IPS DF 6.9 (cell line): ENCODE measurements around the gene ZNF655.

Experiments used
- DNase-seq: peaks from one replicate; pipeline ENCODE4 v3.0.0-alpha.2; 2013; ENCODE audit warnings: low read depth, low spot score
- H3K27ac ChIP-seq: one replicate; pipeline ENCODE4 v1.5.1; 2013; ENCODE audit warnings: low read length, control low read depth
- H3K27me3 ChIP-seq: 2 replicates; pipeline ENCODE4 v1.6.1; 2013; ENCODE audit warnings: mild to moderate bottlenecking, low read length; ENCODE audit not compliant: control insufficient read depth, insufficient read depth
- H3K36me3 ChIP-seq: 2 replicates; pipeline ENCODE4 v1.6.1; 2013; ENCODE audit warnings: low read length; ENCODE audit not compliant: control insufficient read depth, insufficient read depth
- H3K4me1 ChIP-seq: 2 replicates; pipeline ENCODE4 v1.6.1; 2013; ENCODE audit warnings: low read length; ENCODE audit not compliant: control insufficient read depth, insufficient read depth
- H3K4me3 ChIP-seq: 2 replicates; pipeline ENCODE4 v1.5.1; 2013; ENCODE audit warnings: mild to moderate bottlenecking, low read length
- H3K9me3 ChIP-seq: 2 replicates; pipeline ENCODE4 v1.6.1; 2013; ENCODE audit warnings: low read length, inconsistent platforms; ENCODE audit not compliant: control insufficient read depth, insufficient read depth
- WGBS: extraction: QIAGEN DNeasy Blood & Tissue Kit; methylation state at CpG from one replicate; pipeline ENCODE4 v1.1.7; 2013; ENCODE audit warnings: mixed read lengths, missing lambda C conversion rate; ENCODE audit not compliant: insufficient read length, insufficient coverage; 5-methylcytosine and 5-hydroxymethylcytosine counted together

The ZNF655 gene

DNA sequence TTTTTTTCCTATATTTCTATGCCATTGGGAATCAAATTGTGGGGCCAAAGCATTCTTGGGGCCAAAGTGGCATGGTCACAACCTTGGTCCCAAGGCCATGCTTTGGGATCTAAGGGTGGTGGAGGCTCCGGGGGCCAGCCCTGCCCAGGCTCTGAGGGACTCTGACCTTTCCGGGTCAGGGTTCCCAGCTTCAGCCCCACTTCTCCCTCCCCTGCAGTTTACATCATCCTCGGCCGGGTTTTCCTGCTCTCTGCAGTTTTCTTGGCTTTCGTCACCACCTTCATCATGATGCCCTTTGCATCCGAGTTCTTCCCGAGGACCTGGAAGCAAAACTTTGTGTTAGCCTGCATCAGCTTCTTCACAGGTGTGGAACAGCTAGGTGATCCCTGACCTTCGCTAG is 48.1 kb downstream of the ZNF655 start:
- DNase-seq: no peak
- no CpG with 5 or more reads among the region's 8 CpGs for WGBS
- no peaks in the 10 kb centered on the region for H3K27me3 ChIP-seq
- no peaks in the 10 kb centered on the region for H3K36me3 ChIP-seq
- H3K4me1 ChIP-seq: peaks cover 2% of the 10 kb centered on the region; the same call in 1 of the 2 replicates
- H3K27ac ChIP-seq: no peak overlapping the region
- no peaks in the 10 kb centered on the region for H3K9me3 ChIP-seq
- H3K4me3 ChIP-seq: no peak overlapping the region

DNA sequence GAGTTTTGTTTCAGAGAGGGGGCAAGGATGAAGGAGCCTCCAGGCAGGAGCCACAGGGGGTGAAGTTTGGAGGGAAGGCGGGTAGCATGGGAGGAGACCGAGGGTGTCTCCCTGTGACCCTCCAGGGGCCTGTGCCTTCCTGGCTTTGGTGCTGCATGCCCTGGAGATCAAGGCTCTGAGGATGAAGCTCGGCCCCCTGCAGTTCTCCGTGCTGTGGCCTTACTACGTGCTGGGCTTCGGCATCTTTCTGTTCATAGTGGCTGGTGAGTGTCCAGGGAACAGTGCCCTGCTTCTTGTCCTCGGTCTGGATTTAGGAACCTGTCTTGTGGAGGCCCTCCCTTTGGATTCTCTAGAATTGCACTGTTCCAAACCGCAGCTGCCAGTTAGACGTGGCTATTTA is 49.1 kb downstream of the ZNF655 start:
- WGBS: no CpG with 5 or more reads among the region's 9 CpGs
- H3K27me3 ChIP-seq: no peaks in the 10 kb centered on the region
- no peak overlapping the region for H3K4me3 ChIP-seq
- no peaks in the 10 kb centered on the region for H3K36me3 ChIP-seq
- no peak for DNase-seq
- no peaks in the 10 kb centered on the region for H3K9me3 ChIP-seq
- H3K4me1 ChIP-seq: no peaks in the 10 kb centered on the region
- no peak overlapping the region for H3K27ac ChIP-seq

DNA sequence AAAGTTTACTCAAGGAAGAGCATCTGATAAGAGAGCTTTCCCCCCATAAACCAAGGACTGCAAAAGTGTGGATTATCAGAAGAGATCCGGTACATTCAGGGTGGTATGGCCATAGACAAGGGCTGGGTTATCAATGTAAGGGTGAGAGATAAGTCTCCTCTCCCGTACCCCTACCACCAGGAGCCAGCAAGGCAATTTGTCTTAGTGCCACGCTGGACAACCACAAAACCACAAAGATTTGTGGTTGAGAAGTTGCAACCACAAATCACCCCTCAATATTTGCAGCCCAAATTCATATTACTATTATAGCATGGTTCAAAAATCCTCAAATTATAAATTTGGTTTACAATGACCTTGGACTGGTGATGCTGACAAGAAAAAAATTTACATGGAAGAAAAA is 56.1 kb downstream of the ZNF655 start:
- no peak overlapping the region for H3K27ac ChIP-seq
- no peaks in the 10 kb centered on the region for H3K4me1 ChIP-seq
- no peak for DNase-seq
- no peak overlapping the region for H3K4me3 ChIP-seq
- H3K27me3 ChIP-seq: no peaks in the 10 kb centered on the region
- no peaks in the 10 kb centered on the region for H3K9me3 ChIP-seq
- no CpG with 5 or more reads among the region's 3 CpGs for WGBS
- H3K36me3 ChIP-seq: 0 out of 2 replicates have a peak, but pooled peaks cover 3% of the 10 kb centered on the region

DNA sequence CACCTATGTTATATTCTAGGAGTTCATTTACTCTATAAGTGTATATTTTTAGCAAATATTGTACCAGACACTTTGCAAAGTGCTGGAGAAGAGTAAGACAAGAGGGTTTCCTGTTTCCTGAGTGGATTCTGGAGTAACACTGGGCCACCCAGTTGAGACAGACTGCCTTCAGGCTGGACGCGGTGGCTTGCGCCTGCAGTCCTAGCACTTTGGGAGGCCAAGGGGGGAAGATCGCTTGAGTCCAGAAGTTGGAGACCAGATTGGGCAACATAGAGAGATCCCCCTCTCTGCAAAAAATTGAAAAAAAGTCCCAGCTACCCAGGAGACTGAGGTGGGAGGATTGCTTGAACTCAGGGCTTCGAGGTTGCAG is 57.5 kb downstream of the ZNF655 start:
- no peaks in the 10 kb centered on the region for H3K27me3 ChIP-seq
- no peak for DNase-seq
- no peak overlapping the region for H3K27ac ChIP-seq
- no peaks in the 10 kb centered on the region for H3K9me3 ChIP-seq
- no peak overlapping the region; the same call in 1 of the 2 replicates for H3K4me3 ChIP-seq
- no CpG with 5 or more reads among the region's 5 CpGs for WGBS
- H3K4me1 ChIP-seq: no peaks in the 10 kb centered on the region
- 0 out of 2 replicates have a peak, but pooled peaks cover 8% of the 10 kb centered on the region for H3K36me3 ChIP-seq

DNA sequence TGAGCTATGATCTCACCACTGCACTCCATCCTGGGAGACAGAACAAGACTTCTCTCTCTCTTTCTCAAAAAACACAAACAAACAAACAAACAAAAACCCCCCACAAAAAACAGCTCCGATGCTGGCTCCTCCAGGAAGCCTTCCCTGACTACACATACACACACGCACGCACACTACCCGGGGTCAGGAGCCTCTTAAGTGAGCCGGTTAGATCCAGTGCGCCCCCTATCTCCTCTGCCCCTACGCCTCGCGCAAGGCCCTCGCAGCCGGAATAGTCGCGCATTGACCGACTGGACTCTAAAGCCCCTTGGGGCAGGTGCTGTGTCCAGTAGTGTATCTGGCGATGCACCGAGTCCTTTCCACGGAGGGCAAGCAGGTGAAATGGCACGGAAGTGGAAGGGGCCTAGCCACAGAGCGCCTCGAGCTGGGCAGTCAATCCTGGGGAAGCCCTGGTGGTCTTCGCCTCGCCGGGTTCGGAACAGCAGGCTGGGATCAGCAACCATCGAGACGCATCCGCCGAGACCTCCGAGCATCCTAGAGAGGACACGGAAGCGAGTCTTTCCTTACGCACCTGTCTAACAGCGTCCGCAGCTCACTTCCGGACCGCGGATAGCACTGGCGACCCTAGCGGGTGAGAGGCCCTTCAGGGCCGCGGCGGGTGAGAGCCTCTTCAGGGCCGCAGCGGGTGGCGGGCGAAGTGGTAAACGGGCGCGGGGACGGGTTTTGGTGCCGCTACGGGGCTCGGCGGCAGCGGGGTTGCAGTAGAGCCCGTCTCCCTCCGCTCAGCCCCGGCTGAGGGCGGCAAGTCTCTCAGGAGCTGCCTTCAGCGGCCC is 58.1 kb downstream of the ZNF655 start, which contains the start of gene ZSCAN25:
Gene ZSCAN25, plus strand, starts transcription at position 588 of the 833 bp plus-strand sequence. CDS start 2,661 bp downstream, outside the sequence.
- peak; percentile 90 for DNase-seq
- Histone ChIP-seq H3K4me3 (peak within 1 kb of the TSS; percentile 82), H3K4me1 (no peaks in the 10 kb centered on the region), H3K36me3 (peaks cover 11% of the 10 kb centered on the region; the same call in 1 of the 2 replicates), H3K27me3 (no peaks in the 10 kb centered on the region), H3K9me3 (no peaks in the 10 kb centered on the region), H3K27ac (no peak within 1 kb of the TSS)
- WGBS: no CpG with 5 or more reads among the region's 60 CpGs

DNA sequence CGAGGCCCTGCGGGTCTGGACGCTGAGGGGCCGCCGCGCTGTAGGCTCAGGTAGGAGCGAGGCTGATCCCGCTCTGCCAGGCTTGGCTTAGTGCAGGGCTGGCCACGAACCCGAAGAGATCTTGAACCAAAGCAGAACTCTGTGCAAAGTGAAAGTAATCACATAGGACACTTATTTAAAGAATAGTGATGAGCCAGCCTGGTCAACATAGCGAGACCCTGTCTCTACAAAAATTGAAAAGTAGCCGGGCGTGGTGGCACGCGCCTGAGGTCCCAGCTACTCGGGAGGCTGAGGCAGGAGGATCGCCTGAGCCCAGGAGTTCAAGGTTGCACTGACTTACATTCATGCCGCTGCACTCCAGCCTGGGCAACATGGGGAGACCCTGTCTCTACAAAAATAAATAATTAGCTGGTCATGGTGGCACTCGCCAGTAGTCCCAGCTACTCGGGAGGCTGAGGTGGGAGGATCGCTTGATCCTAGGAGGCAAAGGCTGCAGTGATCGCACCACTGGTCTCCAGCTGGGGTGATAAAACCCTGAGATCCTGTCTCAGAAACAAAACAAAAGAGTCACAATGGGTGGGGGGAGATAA is 58.8 kb downstream of the ZNF655 start:
- H3K36me3 ChIP-seq: peaks cover 14% of the 10 kb centered on the region; the same call in 1 of the 2 replicates
- no peaks in the 10 kb centered on the region for H3K9me3 ChIP-seq
- H3K27me3 ChIP-seq: no peaks in the 10 kb centered on the region
- no CpG with 5 or more reads among the region's 22 CpGs for WGBS
- no peak overlapping the region for H3K27ac ChIP-seq
- no peaks in the 10 kb centered on the region for H3K4me1 ChIP-seq
- H3K4me3 ChIP-seq: peak overlapping the region; percentile 82
- no peak for DNase-seq

DNA sequence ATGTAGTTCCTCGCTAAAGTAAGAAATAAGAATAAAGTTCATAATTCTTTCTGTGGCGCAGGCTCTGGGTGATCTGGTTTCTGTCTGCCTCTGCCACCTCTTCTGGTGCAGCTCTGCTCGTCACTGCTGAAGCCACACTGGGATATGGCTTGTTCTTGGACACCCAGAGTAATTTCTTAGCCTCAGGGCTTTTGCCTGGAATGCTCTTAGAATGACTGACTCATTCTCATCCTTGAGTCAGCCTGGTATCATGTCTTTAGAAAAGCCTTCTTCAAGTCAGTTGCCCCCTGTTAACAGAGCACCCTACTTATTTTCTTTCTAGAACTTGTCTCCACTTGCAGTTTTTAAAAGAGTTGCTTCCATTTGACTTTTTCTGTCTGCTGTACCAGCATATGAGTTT is 60.3 kb downstream of the ZNF655 start:
- Histone ChIP-seq H3K27me3 (no peaks in the 10 kb centered on the region), H3K4me3 (no peak overlapping the region), H3K4me1 (no peaks in the 10 kb centered on the region), H3K9me3 (no peaks in the 10 kb centered on the region), H3K36me3 (peaks cover 21% of the 10 kb centered on the region), H3K27ac (no peak overlapping the region)
- no CpG with 5 or more reads among the region's 3 CpGs for WGBS
- no peak for DNase-seq

DNA sequence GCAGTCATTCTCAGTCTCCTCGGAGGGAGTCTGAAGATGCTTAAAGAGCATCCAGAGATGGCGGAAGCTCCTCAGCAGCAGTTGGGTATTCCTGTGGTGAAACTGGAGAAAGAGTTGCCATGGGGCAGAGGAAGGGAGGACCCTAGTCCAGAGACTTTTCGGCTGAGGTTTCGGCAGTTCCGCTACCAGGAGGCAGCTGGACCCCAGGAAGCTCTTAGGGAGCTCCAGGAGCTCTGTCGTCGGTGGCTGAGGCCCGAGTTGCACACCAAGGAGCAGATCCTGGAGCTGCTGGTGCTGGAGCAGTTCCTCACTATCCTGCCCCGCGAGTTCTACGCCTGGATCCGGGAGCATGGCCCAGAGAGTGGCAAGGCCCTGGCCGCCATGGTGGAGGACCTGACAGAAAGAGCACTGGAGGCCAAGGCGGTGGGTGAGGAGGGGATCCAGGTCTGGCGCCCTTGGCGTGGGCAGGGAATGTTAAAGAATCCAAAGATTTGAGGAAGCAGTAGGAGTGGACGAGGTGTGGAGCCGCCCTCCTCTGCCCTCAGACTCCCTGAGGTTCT is 61.2 kb downstream of the ZNF655 start:
- WGBS: no CpG with 5 or more reads among the region's 18 CpGs
- Histone ChIP-seq H3K4me3 (no peak overlapping the region), H3K36me3 (peaks cover 30% of the 10 kb centered on the region), H3K9me3 (no peaks in the 10 kb centered on the region), H3K4me1 (no peaks in the 10 kb centered on the region), H3K27ac (no peak overlapping the region), H3K27me3 (no peaks in the 10 kb centered on the region)
- no peak for DNase-seq

DNA sequence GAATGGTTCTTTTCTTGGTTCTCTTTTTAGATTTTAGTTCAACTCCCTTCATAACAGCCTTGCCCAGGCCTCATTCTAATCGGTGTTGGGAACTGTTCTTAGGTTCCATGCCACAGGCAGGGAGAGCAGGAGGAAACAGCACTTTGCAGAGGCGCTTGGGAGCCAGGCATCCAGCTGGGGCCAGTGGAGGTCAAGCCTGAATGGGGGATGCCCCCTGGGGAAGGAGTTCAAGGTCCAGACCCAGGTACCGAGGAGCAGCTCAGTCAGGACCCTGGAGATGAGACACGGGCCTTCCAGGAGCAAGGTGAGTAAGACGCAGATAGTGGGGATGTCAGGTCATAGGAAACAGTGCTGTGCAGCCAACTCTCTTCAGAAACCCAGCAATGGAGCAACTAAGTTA is 62.8 kb downstream of the ZNF655 start:
- H3K9me3 ChIP-seq: no peaks in the 10 kb centered on the region
- no peaks in the 10 kb centered on the region for H3K27me3 ChIP-seq
- no CpG with 5 or more reads among the region's 5 CpGs for WGBS
- no peak overlapping the region for H3K27ac ChIP-seq
- no peak for DNase-seq
- H3K36me3 ChIP-seq: peaks cover 39% of the 10 kb centered on the region
- H3K4me1 ChIP-seq: no peaks in the 10 kb centered on the region
- H3K4me3 ChIP-seq: no peak overlapping the region

DNA sequence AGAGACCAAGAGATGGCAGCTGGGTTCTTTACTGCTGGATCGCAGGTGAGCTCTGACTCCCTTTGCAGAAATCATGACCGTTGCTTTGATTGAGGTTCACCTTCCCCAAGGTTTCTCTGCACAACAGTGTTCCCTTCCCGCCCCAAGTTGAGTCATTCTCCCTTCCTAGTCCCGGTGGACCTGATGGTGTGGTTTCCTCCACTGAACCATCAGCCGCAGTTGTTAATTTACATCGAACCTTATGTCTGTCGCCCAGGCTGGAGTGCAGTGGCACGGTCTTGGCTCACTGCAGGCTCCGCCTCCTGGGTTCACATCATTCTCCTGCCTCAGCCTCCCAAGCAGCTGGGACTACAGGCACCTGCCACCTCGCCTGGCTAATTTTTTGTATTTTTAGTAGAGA is 64.2 kb downstream of the ZNF655 start:
- H3K4me1 ChIP-seq: no peaks in the 10 kb centered on the region
- no peak for DNase-seq

More for the DNA sequence above, 64.2 kb downstream of the ZNF655 start:
- H3K4me3 ChIP-seq: no peak overlapping the region
- H3K27ac ChIP-seq: no peak overlapping the region
- H3K27me3 ChIP-seq: no peaks in the 10 kb centered on the region
- no peaks in the 10 kb centered on the region for H3K9me3 ChIP-seq
- WGBS: no CpG with 5 or more reads among the region's 10 CpGs
- peaks cover 42% of the 10 kb centered on the region for H3K36me3 ChIP-seq
